ENCODE data around the gene NCAPD2.

NCAPD2 gene

DNA sequence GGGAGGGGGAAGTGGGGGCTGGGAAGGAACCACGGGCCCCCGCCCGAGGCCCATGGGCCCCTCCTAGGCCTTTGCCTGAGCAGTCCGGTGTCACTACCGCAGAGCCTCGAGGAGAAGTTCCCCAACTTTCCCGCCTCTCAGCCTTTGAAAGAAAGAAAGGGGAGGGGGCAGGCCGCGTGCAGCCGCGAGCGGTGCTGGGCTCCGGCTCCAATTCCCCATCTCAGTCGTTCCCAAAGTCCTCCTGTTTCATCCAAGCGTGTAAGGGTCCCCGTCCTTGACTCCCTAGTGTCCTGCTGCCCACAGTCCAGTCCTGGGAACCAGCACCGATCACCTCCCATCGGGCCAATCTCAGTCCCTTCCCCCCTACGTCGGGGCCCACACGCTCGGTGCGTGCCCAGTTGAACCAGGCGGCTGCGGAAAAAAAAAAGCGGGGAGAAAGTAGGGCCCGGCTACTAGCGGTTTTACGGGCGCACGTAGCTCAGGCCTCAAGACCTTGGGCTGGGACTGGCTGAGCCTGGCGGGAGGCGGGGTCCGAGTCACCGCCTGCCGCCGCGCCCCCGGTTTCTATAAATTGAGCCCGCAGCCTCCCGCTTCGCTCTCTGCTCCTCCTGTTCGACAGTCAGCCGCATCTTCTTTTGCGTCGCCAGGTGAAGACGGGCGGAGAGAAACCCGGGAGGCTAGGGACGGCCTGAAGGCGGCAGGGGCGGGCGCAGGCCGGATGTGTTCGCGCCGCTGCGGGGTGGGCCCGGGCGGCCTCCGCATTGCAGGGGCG is 40.2 kb downstream of the NCAPD2 start, which contains the start of gene GAPDH:
GAPDH (plus strand) TSS at position 595 of the 772 bp plus-strand sequence. CDS start 316 bp downstream, outside the sequence.
- peak; percentile 81 for DNase-seq (ENCODE audit: low spot score)

DNA sequence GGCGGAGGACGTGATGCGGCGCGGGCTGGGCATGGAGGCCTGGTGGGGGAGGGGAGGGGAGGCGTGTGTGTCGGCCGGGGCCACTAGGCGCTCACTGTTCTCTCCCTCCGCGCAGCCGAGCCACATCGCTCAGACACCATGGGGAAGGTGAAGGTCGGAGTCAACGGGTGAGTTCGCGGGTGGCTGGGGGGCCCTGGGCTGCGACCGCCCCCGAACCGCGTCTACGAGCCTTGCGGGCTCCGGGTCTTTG is 40.7 kb downstream of the NCAPD2 start:
- peak; percentile 68 for DNase-seq (ENCODE audit: low spot score)

DNA sequence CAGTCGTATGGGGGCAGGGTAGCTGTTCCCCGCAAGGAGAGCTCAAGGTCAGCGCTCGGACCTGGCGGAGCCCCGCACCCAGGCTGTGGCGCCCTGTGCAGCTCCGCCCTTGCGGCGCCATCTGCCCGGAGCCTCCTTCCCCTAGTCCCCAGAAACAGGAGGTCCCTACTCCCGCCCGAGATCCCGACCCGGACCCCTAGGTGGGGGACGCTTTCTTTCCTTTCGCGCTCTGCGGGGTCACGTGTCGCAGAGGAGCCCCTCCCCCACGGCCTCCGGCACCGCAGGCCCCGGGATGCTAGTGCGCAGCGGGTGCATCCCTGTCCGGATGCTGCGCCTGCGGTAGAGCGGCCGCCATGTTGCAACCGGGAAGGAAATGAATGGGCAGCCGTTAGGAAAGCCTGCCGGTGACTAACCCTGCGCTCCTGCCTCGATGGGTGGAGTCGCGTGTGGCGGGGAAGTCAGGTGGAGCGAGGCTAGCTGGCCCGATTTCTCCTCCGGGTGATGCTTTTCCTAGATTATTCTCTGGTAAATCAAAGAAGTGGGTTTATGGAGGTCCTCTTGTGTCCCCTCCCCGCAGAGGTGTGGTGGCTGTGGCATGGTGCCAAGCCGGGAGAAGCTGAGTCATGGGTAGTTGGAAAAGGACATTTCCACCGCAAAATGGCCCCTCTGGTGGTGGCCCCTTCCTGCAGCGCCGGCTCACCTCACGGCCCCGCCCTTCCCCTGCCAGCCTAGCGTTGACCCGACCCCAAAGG is 41.2 kb downstream of the NCAPD2 start:
- peak; percentile 86 for DNase-seq (ENCODE audit: low spot score)

DNA sequence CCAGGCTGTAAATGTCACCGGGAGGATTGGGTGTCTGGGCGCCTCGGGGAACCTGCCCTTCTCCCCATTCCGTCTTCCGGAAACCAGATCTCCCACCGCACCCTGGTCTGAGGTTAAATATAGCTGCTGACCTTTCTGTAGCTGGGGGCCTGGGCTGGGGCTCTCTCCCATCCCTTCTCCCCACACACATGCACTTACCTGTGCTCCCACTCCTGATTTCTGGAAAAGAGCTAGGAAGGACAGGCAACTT is 41.7 kb downstream of the NCAPD2 start:
- DNase-seq (ENCODE audit: low spot score), result no peak

DNA sequence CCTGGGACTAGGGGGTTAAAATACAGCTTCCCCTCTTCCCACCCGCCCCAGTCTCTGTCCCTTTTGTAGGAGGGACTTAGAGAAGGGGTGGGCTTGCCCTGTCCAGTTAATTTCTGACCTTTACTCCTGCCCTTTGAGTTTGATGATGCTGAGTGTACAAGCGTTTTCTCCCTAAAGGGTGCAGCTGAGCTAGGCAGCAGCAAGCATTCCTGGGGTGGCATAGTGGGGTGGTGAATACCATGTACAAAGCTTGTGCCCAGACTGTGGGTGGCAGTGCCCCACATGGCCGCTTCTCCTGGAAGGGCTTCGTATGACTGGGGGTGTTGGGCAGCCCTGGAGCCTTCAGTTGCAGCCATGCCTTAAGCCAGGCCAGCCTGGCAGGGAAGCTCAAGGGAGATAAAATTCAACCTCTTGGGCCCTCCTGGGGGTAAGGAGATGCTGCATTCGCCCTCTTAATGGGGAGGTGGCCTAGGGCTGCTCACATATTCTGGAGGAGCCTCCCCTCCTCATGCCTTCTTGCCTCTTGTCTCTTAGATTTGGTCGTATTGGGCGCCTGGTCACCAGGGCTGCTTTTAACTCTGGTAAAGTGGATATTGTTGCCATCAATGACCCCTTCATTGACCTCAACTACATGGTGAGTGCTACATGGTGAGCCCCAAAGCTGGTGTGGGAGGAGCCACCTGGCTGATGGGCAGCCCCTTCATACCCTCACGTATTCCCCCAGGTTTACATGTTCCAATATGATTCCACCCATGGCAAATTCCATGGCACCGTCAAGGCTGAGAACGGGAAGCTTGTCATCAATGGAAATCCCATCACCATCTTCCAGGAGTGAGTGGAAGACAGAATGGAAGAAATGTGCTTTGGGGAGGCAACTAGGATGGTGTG is 42.3 kb downstream of the NCAPD2 start:
- peak; percentile 18 for DNase-seq (ENCODE audit: low spot score)

DNA sequence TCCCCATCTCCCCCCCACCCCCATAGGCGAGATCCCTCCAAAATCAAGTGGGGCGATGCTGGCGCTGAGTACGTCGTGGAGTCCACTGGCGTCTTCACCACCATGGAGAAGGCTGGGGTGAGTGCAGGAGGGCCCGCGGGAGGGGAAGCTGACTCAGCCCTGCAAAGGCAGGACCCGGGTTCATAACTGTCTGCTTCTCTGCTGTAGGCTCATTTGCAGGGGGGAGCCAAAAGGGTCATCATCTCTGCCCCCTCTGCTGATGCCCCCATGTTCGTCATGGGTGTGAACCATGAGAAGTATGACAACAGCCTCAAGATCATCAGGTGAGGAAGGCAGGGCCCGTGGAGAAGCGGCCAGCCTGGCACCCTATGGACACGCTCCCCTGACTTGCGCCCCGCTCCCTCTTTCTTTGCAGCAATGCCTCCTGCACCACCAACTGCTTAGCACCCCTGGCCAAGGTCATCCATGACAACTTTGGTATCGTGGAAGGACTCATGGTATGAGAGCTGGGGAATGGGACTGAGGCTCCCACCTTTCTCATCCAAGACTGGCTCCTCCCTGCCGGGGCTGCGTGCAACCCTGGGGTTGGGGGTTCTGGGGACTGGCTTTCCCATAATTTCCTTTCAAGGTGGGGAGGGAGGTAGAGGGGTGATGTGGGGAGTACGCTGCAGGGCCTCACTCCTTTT is 43.1 kb downstream of the NCAPD2 start:
- DNase-seq (ENCODE audit: low spot score), result no peak

DNA sequence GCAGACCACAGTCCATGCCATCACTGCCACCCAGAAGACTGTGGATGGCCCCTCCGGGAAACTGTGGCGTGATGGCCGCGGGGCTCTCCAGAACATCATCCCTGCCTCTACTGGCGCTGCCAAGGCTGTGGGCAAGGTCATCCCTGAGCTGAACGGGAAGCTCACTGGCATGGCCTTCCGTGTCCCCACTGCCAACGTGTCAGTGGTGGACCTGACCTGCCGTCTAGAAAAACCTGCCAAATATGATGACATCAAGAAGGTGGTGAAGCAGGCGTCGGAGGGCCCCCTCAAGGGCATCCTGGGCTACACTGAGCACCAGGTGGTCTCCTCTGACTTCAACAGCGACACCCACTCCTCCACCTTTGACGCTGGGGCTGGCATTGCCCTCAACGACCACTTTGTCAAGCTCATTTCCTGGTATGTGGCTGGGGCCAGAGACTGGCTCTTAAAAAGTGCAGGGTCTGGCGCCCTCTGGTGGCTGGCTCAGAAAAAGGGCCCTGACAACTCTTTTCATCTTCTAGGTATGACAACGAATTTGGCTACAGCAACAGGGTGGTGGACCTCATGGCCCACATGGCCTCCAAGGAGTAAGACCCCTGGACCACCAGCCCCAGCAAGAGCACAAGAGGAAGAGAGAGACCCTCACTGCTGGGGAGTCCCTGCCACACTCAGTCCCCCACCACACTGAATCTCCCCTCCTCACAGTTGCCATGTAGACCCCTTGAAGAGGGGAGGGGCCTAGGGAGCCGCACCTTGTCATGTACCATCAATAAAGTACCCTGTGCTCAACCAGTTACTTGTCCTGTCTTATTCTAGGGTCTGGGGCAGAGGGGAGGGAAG is 43.9 kb downstream of the NCAPD2 start:
- DNase-seq (ENCODE audit: low spot score), result peak; percentile 86

DNA sequence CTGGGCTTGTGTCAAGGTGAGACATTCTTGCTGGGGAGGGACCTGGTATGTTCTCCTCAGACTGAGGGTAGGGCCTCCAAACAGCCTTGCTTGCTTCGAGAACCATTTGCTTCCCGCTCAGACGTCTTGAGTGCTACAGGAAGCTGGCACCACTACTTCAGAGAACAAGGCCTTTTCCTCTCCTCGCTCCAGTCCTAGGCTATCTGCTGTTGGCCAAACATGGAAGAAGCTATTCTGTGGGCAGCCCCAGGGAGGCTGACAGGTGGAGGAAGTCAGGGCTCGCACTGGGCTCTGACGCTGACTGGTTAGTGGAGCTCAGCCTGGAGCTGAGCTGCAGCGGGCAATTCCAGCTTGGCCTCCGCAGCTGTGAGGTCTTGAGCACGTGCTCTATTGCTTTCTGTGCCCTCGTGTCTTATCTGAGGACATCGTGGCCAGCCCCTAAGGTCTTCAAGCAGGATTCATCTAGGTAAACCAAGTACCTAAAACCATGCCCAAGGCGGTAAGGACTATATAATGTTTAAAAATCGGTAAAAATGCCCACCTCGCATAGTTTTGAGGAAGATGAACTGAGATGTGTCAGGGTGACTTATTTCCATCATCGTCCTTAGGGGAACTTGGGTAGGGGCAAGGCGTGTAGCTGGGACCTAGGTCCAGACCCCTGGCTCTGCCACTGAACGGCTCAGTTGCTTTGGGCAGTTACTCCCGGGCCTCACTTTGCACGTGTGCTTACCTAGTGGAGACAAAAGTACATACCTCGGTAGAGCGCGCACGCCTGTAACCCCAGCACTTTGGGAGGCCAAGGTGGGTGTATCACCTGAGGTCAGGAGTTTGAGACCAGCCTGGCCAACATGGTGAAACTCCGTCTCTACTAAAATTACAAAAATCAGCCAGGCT is 44.8 kb downstream of the NCAPD2 start:
- DNase-seq (ENCODE audit: low spot score), result no peak

DNA sequence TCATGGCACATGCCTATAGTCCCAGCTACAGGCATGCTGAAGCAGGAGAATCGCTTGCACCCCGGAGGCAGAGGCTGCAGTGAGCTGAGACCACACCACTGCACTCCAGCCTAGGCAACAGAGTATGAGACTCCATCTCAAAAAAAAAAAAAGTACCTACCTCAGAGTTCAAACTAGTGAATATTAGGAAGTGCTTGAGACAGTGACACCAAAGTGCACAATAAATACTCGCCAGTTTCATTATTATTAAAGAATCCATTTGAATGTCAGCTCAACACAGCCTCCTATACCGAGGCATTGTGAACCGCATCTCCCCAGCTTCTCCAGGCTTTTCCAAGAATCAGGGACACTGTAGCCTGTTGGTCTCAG is 45.4 kb downstream of the NCAPD2 start:
- no peak for DNase-seq (ENCODE audit: low spot score)

DNA sequence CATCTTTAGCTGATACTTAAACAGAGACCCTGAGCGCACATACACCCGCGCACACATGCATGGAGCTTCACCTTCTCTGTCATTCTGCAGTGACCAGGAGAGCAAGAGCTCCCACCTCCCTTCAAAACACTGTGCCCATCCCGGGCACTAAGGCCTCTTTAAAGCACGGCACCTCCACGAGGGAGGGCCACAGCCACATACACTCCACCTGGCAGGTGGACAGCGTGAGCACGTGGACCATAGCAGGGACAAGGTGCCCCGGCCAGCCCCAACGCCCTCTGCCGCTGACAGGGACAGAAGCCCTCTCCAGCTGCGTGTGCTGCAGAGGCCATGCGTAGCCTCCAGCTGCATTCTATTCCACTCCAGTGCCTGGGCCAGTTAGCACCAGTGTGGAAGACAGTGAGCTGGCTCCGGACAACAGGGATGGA is 45.8 kb downstream of the NCAPD2 start:
- DNase-seq (ENCODE audit: low spot score), result no peak

DNA sequence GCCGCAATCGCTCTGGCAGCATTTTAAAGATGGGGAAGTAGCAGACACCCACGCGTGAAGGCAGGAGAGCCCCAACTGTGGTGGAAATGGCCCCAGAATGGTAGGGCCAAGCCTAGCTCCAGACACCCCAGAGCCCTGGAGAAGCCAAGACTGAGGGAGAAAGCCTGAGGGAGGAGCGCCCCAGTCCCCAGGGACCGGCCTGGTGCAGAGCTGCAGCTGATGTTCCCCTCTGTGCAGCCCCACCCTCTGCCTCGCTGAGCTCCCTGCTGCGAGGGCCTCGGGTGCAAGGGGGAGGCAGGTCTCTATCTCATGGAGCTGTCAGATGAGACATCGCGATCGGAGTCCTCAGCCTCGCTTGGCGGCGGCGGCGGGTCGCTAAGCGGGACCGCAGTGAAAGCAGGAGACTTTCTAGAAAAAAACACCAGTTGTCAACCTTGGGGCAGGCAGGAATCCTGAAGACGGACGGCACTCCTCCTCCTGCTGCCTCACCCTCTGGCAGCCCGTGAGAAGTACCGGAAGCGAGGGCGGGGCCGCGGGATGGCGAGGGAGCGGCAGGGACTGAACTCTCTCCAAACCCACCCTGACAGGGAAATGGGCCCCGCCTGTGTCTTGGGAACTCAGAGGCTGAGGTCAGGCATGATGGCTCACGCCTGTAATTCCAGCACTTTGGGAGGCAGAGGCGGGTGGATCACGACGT is 46.4 kb downstream of the NCAPD2 start:
- DNase-seq (ENCODE audit: low spot score), result peak; percentile 35

DNA sequence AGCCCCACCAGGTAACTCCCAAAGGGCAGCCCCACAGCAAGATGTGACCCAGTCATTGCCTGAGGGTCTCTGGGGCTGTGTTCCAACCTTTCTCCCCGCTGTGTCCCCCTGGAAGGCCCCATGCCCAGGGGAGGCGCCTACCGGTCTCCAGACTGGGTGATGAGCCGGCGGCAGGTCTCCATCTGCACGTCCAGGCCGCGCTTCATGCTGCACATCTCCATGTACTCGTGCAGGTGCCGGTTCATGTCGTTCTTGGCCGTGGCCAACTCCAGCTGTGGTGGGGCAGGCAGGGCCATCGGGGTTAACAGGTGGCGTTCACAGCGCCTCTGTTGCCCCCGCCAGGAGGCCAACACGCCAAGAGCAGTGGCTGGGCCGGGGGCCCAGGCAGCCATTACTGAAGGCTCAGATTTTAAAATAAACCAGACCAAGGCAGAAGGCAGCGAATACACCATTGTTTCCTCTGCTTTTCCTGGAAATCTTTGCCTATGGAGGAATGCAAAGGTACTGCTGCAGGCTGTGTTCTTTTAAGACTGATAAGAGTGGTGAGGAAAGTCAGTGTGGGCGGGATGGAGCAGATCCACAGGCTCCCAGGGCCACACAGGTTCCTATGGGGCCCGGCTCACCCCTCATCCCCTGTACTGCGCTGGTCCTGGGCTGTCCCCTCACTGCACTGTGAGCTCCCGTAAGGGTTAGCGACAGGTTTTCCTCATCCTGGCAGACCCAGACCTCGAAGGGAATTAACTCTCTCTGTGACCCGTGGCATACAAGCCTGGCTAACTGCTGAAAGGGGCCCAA is 47.7 kb downstream of the NCAPD2 start:
- DNase-seq (ENCODE audit: low spot score), result no peak

DNA sequence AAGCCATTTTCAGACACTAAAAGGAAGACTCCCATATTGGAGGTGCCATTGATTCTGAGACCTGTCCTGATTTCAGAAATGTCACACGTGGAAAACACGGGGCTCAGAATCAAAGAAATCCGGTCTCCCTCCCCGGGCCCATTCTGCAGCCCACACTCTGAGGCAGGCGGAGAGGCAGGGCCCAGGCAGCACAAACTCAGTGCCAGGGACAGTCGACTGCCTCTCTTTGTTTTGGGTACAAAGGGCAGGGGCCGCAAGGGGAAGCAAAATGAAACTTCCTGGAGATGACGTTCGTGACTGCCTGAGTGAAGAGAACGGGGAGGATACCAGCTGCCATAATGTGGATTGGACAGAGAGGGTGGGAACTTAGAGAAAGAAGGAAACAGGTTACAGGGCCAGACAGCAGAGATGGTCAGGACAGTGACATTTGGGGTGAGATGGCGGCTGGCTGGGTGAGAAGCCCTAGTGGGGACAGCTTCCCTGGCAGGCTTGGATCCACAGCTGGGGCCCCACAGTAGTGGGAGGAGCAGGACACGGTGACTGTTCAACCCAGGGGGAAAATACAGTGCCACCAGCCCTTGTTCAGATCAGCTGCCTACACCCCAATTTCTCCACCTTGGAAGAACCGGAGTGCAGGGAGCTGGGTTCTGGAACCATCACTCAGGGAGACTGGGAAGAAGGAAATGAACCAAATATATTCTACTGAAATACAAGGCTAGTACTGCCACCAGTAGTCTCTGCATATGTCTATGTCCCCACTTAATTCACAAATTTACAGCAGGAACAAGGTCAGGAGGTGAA is 48.5 kb downstream of the NCAPD2 start:
- DNase-seq (ENCODE audit: low spot score), result no peak

DNA sequence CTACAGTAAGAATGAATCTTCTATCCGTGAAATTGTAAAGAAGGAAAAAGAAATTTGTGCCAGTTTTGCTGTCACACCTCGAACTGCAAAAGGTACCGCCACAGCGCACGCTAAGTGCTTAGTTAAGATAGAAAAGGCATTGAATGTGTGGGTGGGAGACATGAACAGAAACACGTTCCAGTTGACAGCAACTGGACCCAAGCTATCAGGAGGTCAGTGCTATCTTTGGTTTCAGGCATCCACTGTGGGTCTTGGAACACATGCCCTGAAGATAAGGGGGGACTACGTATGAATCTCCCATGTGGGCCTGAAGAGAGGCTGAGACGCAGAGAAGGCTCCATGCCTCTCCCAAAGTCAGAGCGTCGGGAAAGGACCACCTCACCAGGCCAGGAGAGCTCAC is 52.1 kb downstream of the NCAPD2 start:
- DNase-seq (ENCODE audit: low spot score), result no peak

DNA sequence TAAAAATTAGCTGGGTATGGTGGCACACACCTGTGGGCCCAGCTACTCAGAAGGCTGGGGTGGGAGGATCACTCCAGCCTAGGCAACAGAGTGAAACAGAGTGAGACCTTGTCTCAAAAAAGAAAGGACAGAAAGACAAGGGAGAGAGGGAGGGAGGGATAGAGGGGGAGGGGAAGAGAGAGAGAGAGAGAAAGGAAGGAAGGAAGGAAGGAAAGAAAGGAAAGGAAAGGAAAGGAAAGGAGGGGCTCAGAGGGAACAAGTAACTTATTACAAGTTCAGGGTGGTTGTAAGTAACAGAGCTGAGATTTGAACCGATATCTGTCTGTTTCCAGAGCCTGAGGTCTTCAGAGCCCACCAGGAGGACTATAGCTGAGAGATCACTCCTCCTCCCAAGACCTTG is 53.7 kb downstream of the NCAPD2 start:
- no peak for DNase-seq (ENCODE audit: low spot score)

DNA sequence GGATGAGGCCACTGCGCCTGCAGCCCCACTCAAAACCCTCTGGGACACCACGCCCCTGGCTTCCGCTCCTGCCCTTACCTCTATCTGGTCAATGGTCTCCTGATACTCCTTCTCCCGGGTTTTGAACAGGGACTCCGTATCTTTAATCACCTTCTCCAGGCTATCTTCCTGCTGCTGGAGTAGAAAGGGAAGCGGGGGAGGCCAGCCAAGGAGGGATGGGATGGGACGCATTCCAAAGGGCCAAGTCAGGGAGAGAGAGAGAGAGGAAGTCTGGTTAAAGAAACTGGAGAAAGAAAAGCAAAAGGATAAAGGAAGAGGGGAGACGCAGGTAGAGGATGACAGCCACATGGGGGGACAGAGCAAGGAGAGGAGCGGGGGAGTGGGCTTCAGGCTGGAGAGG is 54.1 kb downstream of the NCAPD2 start:
- no peak for DNase-seq (ENCODE audit: low spot score)

DNA sequence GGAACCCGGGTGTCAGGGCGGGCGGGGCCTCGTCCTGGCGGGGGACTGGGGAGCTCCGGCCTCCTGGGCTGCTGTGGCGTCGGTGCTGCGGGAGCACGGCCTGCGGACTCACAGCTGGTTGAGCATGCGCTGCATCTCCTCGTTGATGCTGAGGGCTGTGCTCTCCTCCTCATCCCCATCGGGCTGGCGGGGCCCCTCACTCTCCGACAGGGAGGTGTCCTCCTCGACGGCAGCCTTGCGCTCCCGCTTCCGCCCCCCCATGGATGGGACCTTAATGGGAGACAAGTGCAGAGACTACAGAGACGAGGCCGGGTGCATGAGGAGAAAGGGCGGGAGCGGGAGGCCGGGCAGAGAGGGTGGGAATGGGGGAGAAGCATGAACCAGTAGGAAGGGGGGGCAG is 54.7 kb downstream of the NCAPD2 start:
- DNase-seq (ENCODE audit: low spot score), result no peak

DNA sequence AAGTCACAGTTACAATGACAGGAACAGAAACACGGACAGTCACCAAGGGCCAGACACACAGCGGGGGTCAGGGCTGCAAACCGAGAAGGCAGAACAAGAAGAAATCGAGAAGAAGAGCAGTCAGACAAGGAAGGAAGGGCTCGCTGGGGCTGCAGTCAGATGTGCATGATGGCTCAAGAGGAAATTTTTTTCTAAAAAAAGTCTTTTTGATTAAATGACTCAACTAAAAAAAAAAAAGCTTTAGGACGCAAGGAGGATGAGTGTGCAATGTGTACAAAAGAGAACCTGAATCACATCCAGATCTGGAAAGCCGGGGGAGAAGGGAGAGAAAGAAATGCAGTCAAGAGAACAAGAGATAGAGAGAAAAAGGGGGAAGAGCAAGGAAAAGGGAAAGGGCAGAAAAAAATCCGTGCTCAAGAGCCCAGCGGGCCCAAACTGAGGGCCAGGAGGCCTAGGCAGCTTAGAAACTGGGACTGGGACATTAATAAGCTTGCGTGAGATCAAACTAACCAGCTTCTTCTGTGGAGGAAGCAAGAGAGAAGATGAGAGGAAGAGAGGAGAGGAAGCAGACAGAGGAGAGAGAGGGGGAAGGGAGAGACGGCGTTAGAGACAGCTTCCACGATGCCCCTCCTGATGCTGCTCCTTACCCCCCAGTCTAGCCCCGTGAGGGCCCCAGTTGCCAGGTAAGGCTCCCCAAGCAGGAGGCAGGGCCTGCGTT is 55.2 kb downstream of the NCAPD2 start:
- no peak for DNase-seq (ENCODE audit: low spot score)

All from hematopoietic multipotent progenitor cell treated with erythropoietin and hydrocortisone succinate and interleukin-3 and kit ligand, for 17 days (in vitro differentiated cells).